Measurements from ENCODE around the gene CDKL5. TPM values are rescaled to one million over a fixed set of nuclear protein-coding genes. Genes with fewer than 3 reads are reported as not detected.

CDKL5 gene
- total RNA-seq, 2 donors from 2014 or later, result 9.2 to 9.8 TPM

DNA sequence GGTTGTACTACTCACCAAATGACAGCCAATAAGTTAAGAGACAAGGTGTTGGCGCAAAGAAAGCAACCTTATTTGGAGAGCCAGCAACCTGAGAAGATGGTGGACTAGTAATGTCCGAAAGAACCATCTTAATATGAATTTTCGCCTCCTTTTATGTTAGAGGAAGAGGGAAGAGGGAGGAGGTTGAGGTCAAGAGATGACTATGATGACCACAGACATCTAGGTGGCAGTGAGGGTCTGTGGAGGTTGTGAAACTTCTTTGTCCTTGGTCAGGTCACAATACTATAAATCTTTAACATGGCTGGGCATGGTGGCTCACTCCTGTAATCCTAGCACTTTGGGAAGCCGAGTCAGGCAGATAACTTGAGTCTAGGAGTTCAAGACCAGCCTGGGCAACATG is 15.4 kb downstream of the CDKL5 start:
- no peak overlapping the region for H3K4me3 ChIP-seq
- H3K36me3 ChIP-seq, result no peaks in the 10 kb centered on the region
- TF ChIP-seq, protein P1, sequence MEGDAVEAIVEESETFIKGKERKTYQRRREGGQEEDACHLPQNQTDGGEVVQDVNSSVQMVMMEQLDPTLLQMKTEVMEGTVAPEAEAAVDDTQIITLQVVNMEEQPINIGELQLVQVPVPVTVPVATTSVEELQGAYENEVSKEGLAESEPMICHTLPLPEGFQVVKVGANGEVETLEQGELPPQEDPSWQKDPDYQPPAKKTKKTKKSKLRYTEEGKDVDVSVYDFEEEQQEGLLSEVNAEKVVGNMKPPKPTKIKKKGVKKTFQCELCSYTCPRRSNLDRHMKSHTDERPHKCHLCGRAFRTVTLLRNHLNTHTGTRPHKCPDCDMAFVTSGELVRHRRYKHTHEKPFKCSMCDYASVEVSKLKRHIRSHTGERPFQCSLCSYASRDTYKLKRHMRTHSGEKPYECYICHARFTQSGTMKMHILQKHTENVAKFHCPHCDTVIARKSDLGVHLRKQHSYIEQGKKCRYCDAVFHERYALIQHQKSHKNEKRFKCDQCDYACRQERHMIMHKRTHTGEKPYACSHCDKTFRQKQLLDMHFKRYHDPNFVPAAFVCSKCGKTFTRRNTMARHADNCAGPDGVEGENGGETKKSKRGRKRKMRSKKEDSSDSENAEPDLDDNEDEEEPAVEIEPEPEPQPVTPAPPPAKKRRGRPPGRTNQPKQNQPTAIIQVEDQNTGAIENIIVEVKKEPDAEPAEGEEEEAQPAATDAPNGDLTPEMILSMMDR (IDR thresholded peaks at IDR 0.05), result no peak
- no peaks in the 10 kb centered on the region for H3K4me1 ChIP-seq
- DNase-seq (ENCODE audit: low spot score), result no peak
- no peaks in the 10 kb centered on the region for H3K27me3 ChIP-seq
- no peak overlapping the region for H3K27ac ChIP-seq
- H3K9me3 ChIP-seq, result no peaks in the 10 kb centered on the region

DNA sequence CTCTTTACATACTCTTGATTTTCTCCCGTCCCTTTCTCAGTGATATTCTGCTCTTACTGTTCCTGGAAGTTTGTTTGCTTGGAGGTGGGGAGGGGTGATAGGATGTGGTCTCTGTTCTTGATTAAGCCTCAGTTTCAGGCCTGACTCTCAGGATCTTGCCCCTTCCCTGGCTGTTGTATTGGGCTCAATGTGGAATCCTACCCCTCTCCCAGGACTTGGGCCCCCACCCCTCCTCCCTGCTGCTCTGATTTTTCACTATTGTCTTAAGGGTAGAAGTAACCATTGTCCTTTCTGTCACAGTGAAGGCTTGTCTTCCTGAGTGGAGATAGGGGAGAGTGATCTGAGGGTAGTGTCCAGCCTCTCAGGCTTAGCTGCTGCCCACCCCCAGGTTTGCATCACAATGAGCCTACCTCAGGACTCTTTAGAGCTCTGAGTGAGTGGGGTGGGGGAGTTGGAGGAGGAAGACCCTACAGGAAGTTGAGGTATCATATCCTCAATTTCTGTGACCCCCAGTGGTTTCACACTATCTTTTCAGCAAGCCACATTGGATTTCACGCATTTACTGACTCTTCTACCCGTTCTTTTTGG is 16.5 kb downstream of the CDKL5 start:
- H3K27me3 ChIP-seq, result no peaks in the 10 kb centered on the region
- H3K9me3 ChIP-seq, result no peaks in the 10 kb centered on the region
- no peaks in the 10 kb centered on the region for H3K4me1 ChIP-seq
- no peak for DNase-seq (ENCODE audit: low spot score)
- H3K4me3 ChIP-seq, result no peak overlapping the region
- no peak overlapping the region for H3K27ac ChIP-seq
- H3K36me3 ChIP-seq, result no peaks in the 10 kb centered on the region
- TF ChIP-seq, protein P1 (IDR thresholded peaks at IDR 0.05), result no peak

DNA sequence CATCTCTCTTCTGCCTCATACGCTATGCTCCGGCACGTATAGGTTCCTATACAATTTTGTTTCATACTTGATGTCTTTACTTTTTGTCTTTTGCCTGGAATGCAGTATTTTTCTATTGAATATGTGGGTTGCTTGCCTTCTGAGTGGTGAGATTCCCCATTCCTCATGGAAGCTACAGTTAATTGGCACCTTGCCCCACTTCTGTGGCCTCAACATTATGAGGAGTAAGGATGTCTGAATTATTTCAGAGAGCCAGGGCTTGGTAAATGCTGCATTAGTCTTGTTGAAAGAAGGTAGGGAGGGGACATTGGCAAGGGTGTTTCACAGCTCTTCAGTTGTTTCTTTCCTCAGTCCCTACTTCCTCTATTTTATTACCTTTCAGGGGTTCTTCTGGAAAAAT is 23.0 kb downstream of the CDKL5 start:
- Histone ChIP-seq H3K36me3 (no peaks in the 10 kb centered on the region), H3K9me3 (no peaks in the 10 kb centered on the region), H3K4me1 (no peaks in the 10 kb centered on the region), H3K27me3 (no peaks in the 10 kb centered on the region), H3K4me3 (no peak overlapping the region), H3K27ac (no peak overlapping the region)
- no peak for DNase-seq (ENCODE audit: low spot score)
- TF ChIP-seq, protein P1 (IDR thresholded peaks at IDR 0.05), result no peak

DNA sequence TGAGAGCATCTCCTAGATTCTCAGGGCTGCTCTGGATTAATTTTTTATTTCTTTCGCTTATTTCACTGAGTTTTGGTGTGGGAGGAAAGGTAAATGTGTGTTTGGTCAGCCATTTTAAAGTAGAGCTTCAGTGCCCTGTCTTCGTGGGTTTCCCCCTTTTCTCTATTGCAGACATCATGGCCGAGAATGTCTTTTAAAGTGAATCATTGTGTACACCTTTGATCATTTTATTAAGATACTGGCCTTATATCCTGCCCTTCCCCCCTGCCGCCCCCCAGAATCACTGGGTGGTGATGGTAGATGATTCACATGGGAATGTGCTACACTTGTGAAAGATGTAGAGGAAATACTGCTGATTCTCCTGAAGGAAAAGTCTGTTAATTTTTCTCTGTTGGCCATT is 23.8 kb downstream of the CDKL5 start:
- Histone ChIP-seq H3K27ac (no peak overlapping the region), H3K4me3 (no peak overlapping the region), H3K27me3 (no peaks in the 10 kb centered on the region), H3K36me3 (no peaks in the 10 kb centered on the region), H3K9me3 (no peaks in the 10 kb centered on the region), H3K4me1 (no peaks in the 10 kb centered on the region)
- DNase-seq (ENCODE audit: low spot score), result no peak
- TF ChIP-seq, protein P1 (IDR thresholded peaks at IDR 0.05), result no peak

DNA sequence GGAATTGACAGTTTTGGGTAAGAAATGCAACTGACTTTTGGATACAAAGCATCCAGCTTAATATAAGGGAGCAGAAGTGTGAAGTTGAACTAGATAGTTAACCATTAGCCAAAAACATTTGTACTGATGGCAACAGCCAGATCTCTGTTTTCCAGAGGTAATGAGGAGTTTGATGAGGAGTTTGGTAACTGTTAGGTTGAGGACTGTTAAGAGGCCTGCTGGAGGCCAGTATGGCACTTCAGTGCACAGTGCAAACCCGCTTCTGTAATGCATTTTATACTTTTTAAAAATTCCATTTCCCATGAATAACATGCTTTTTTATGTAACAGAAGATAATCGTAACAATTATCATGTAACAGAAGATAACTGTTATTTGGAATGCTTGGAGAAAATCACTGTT is 30.0 kb downstream of the CDKL5 start:
- no peaks in the 10 kb centered on the region for H3K36me3 ChIP-seq
- H3K4me1 ChIP-seq, result no peaks in the 10 kb centered on the region
- no peak overlapping the region for H3K27ac ChIP-seq
- H3K27me3 ChIP-seq, result no peaks in the 10 kb centered on the region
- TF ChIP-seq, protein P1 (IDR thresholded peaks at IDR 0.05), result no peak
- no peaks in the 10 kb centered on the region for H3K9me3 ChIP-seq
- DNase-seq (ENCODE audit: low spot score), result no peak
- H3K4me3 ChIP-seq, result no peak overlapping the region

DNA sequence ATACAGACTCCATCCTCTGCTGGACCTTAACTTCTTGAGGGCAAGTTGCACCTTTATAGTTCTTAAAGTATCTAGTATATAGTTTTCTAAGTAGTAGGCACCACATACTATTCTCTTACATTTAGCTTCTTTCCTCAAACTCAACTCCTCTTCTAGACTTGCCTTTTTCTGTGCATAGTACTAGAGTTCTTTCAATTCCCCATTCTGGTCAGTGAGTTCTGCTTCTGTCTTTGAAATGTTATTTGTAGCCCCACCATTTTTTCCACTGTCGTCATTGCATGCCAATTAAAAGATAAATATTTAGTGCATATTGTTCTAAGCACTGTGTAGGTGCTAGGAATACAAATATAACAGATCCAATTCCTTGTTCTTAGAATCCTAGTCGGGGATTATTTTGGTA is 31.6 kb downstream of the CDKL5 start:
- no peak for DNase-seq (ENCODE audit: low spot score)
- no peaks in the 10 kb centered on the region for H3K4me1 ChIP-seq
- TF ChIP-seq, protein P1 (IDR thresholded peaks at IDR 0.05), result no peak
- H3K4me3 ChIP-seq, result no peak overlapping the region
- H3K9me3 ChIP-seq, result no peaks in the 10 kb centered on the region
- H3K27me3 ChIP-seq, result no peaks in the 10 kb centered on the region
- no peaks in the 10 kb centered on the region for H3K36me3 ChIP-seq
- H3K27ac ChIP-seq, result no peak overlapping the region
